Cardiac septum (tissue), 1 donor: ENCODE results near the gene SDC4. TPM values are rescaled to one million over a fixed set of nuclear protein-coding genes. Genes with fewer than 3 reads are reported as not detected.

ENCODE experiments used
- DNase-seq: peaks from one replicate; pipeline ENCODE4 v3.0.0-alpha.2; 2020; ENCODE audit warnings: low spot score
- intact Hi-C: fragments of 100-400 bp; cut with DNase I; formaldehyde crosslinking; loops from one replicate; pipeline ENCODE4 v1.14.0; 2022
- total RNA-seq: library from RNA; stranded (reverse); fragmentation: NEBNext Ultra II Directional; extraction: Animal tissue kit (Norgen Biotek cat#: 25700); gene quantifications from one replicate; pipeline ENCODE4 v1.2.1, GENCODE V29; 2021
- donor health status: DM: no; HTN: no; CAD: no.

SDC4 gene
- total RNA-seq, 1 donor from 2014 or later: 100 TPM

GRCh38 chr20:45306431-45306982 is 41.7 kb downstream of the SDC4 start, which contains the start of gene RBPJL:
TSS of gene RBPJL (plus strand) at chr20:45306840. CDS start at chr20:45306923, 83 bp downstream.
- no peak for DNase-seq
- intact Hi-C loops: no loop called here

GRCh38 chr20:45305262-45305661 is 43.0 kb downstream of the SDC4 start:
- DNase-seq: no peak
- intact Hi-C loops: no loop called here

GRCh38 chr20:45304464-45304999 is 43.7 kb downstream of the SDC4 start:
- DNase-seq: no peak
- intact Hi-C loops: no loop called here

GRCh38 chr20:45303586-45304463 is 44.4 kb downstream of the SDC4 start:
- no peak for DNase-seq
- intact Hi-C loops: no loop called here

- no peak for DNase-seq
- intact Hi-C loops: no loop called here
These were observed 46.4 kb downstream of the SDC4 start for GRCh38 chr20:45301824-45302271.

- no peak for DNase-seq
- intact Hi-C loops: no loop called here
These were observed 47.3 kb downstream of the SDC4 start for GRCh38 chr20:45300961-45301360.

GRCh38 chr20:45299786-45300185 is 48.4 kb downstream of the SDC4 start:
- DNase-seq: no peak
- intact Hi-C loops: no loop called here

GRCh38 chr20:45297786-45298497 is 50.3 kb downstream of the SDC4 start:
- intact Hi-C loops: no loop called here
- DNase-seq: no peak

- intact Hi-C loops: loop anchor here (5.0 kb wide), 1 partner anchor 252 kb away; no protein-coding TSS in a partner anchor
- DNase-seq: no peak
These were observed 53.6 kb downstream of the SDC4 start for GRCh38 chr20:45294659-45295058.

GRCh38 chr20:45294003-45294368 is 54.2 kb downstream of the SDC4 start:
- intact Hi-C loops: loop anchor here (5.0 kb wide), 1 partner anchor 252 kb away; no protein-coding TSS in a partner anchor
- no peak for DNase-seq

- DNase-seq: peak; percentile 94
- intact Hi-C loops: loop anchor here (5.0 kb wide), 1 partner anchor 251 kb away; no protein-coding TSS in a partner anchor
These were observed 54.9 kb downstream of the SDC4 start for GRCh38 chr20:45293041-45294002.

GRCh38 chr20:45292343-45292742 is 55.9 kb downstream of the SDC4 start:
- intact Hi-C loops: loop anchor here (5.0 kb wide), 1 partner anchor 250 kb away; no protein-coding TSS in a partner anchor
- DNase-seq: no peak

- intact Hi-C loops: loop anchor here (5.0 kb wide), 1 partner anchor 249 kb away; no protein-coding TSS in a partner anchor
- no peak for DNase-seq
These were observed 56.7 kb downstream of the SDC4 start for GRCh38 chr20:45291526-45291925.

- intact Hi-C loops: loop anchor here (5.0 kb wide), 1 partner anchor 249 kb away; no protein-coding TSS in a partner anchor
- peak; percentile 88 for DNase-seq
These were observed 57.4 kb downstream of the SDC4 start for GRCh38 chr20:45290677-45291355.

GRCh38 chr20:45289942-45290676 is 58.1 kb downstream of the SDC4 start:
- no peak for DNase-seq
- intact Hi-C loops: loop anchor here (5.0 kb wide), 1 partner anchor 248 kb away; no protein-coding TSS in a partner anchor

- no peak for DNase-seq
- intact Hi-C loops: no loop called here
These were observed 59.4 kb downstream of the SDC4 start for GRCh38 chr20:45288860-45289259.

GRCh38 chr20:45288376-45288775 is 59.8 kb downstream of the SDC4 start:
- intact Hi-C loops: no loop called here
- no peak for DNase-seq
